ENCODE data around the gene MSMB. TPM values are rescaled to one million over a fixed set of nuclear protein-coding genes. Genes with fewer than 3 reads are reported as not detected.

The MSMB gene
- polyA plus RNA-seq, 1 donor (not counting 4 experiments of a cell fraction or from before 2014, with no cell fraction given): not detected

DNA sequence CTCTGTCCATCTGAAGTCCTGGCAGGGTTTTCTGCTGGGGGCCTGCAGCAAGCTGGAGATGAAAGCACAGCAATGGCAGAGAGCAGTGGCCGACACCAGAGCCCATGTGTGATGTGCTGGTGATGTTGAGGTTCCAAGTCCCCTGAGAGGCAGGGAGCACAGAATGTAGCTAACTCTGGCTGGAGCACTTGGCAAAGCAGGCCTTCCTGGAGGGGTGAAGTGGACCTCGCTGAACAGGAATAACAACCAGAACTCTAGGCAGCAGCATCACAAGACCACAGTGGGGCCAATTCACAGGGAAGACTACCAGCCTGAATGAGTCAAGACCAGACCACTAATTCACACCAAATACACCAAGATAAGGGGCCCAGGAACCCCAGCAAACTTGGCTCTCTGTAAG is 22.8 kb upstream of the MSMB start:
- DNase-seq (ENCODE audit: low read depth, low spot score): no peak
- dilution Hi-C loops (cut with MboI; ENCODE audit: extremely low pct_ligation_motif_present, low sequenced_read_pairs): no loop called here

DNA sequence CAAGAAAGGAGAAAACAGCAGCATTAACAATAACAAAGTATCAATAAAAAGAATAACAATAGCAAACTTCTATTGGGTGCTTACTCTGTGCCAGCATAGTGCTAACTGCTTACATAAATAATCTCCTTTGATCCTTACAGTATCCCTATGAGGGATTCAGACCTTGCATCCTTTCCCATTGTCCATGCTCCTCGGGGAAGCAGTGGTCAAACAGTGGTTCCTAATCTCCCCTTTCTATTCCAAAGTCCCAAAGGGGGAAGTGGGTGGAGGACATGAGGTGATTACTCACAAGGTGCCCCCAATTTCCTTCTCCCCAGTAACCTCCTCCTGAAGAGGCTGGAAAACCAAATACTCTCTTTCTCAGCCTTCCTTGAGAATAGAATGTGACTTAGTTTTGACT is 22.0 kb upstream of the MSMB start:
- Histone ChIP-seq H3K27me3 (ENCODE audit: control insufficient read depth, extremely low read depth, insufficient read depth, low read length) (no peaks in the 10 kb centered on the region), H4K20me1 (ENCODE audit: control insufficient read depth, extremely low read depth, insufficient read depth, low read length) (no peaks in the 10 kb centered on the region), H2AFZ (ENCODE audit: control insufficient read depth, low read length) (no peak overlapping the region), H3K36me3 (ENCODE audit: control insufficient read depth in 2 of 2, extremely low read depth in 1 of 2, insufficient read depth in 2 of 2, low read length in 2 of 2) (no peaks in the 10 kb centered on the region), H3K9ac (ENCODE audit: control insufficient read depth, extremely low read depth, insufficient read depth, low read length) (no peak overlapping the region), H3K4me3 (ENCODE audit: control insufficient read depth in 2 of 3, extremely low read depth in 1 of 3, insufficient read depth in 2 of 3, low read depth in 1 of 3, low read length in 3 of 3) (no peak overlapping the region), H3K79me2 (ENCODE audit: control insufficient read depth, insufficient read depth, low read length) (no peaks in the 10 kb centered on the region), H3K27ac (ENCODE audit: control insufficient read depth, insufficient read depth, low read length) (no peak overlapping the region), H3K4me1 (ENCODE audit: control insufficient read depth, extremely low read depth, insufficient read depth, low read length) (no peaks in the 10 kb centered on the region), H3K9me1 (ENCODE audit: control insufficient read depth, extremely low read depth, insufficient read depth, low read length) (no peaks in the 10 kb centered on the region), H3K4me2 (ENCODE audit: control insufficient read depth, extremely low read depth, insufficient read depth, low read depth, low read length) (no peak overlapping the region), H3K9me3 (ENCODE audit: control insufficient read depth, low read depth, low read length) (no peaks in the 10 kb centered on the region)
- TF ChIP-seq EZH2 (IDR thresholded peaks at IDR 0.05; ENCODE audit: low read length): no peak
- TF ChIP-seq, protein P1, sequence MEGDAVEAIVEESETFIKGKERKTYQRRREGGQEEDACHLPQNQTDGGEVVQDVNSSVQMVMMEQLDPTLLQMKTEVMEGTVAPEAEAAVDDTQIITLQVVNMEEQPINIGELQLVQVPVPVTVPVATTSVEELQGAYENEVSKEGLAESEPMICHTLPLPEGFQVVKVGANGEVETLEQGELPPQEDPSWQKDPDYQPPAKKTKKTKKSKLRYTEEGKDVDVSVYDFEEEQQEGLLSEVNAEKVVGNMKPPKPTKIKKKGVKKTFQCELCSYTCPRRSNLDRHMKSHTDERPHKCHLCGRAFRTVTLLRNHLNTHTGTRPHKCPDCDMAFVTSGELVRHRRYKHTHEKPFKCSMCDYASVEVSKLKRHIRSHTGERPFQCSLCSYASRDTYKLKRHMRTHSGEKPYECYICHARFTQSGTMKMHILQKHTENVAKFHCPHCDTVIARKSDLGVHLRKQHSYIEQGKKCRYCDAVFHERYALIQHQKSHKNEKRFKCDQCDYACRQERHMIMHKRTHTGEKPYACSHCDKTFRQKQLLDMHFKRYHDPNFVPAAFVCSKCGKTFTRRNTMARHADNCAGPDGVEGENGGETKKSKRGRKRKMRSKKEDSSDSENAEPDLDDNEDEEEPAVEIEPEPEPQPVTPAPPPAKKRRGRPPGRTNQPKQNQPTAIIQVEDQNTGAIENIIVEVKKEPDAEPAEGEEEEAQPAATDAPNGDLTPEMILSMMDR (optimal IDR thresholded peaks at IDR 0.05 in 1 of 3, IDR thresholded peaks at IDR 0.05 in 1 of 3, conservative IDR thresholded peaks at IDR 0.05 in 1 of 3; ENCODE audit: extremely low read depth in 1 of 3, insufficient read depth in 2 of 3, low read length in 3 of 3): no peak
- dilution Hi-C loops (cut with MboI; ENCODE audit: extremely low pct_ligation_motif_present, low sequenced_read_pairs): no loop called here
- FAIRE-seq (no peak), DNase-seq (ENCODE audit: low read depth, low spot score) (no peak)

More for the DNA sequence above, 22.8 kb upstream of the MSMB start:
- H3K4me3 ChIP-seq (ENCODE audit: control insufficient read depth in 2 of 3, extremely low read depth in 1 of 3, insufficient read depth in 2 of 3, low read depth in 1 of 3, low read length in 3 of 3): no peak overlapping the region
- no peaks in the 10 kb centered on the region for H3K4me1 ChIP-seq (ENCODE audit: control insufficient read depth, extremely low read depth, insufficient read depth, low read length)
- H3K4me2 ChIP-seq (ENCODE audit: control insufficient read depth, extremely low read depth, insufficient read depth, low read depth, low read length): no peak overlapping the region
- no peak overlapping the region for H3K27ac ChIP-seq (ENCODE audit: control insufficient read depth, insufficient read depth, low read length)
- H3K9me1 ChIP-seq (ENCODE audit: control insufficient read depth, extremely low read depth, insufficient read depth, low read length): no peaks in the 10 kb centered on the region
- no peaks in the 10 kb centered on the region for H3K27me3 ChIP-seq (ENCODE audit: control insufficient read depth, extremely low read depth, insufficient read depth, low read length)
- H3K36me3 ChIP-seq (ENCODE audit: control insufficient read depth in 2 of 2, extremely low read depth in 1 of 2, insufficient read depth in 2 of 2, low read length in 2 of 2): no peaks in the 10 kb centered on the region
- H3K9ac ChIP-seq (ENCODE audit: control insufficient read depth, extremely low read depth, insufficient read depth, low read length): no peak overlapping the region
- no peaks in the 10 kb centered on the region for H3K79me2 ChIP-seq (ENCODE audit: control insufficient read depth, insufficient read depth, low read length)
- TF ChIP-seq, protein P1 (optimal IDR thresholded peaks at IDR 0.05 in 1 of 3, IDR thresholded peaks at IDR 0.05 in 1 of 3, conservative IDR thresholded peaks at IDR 0.05 in 1 of 3; ENCODE audit: extremely low read depth in 1 of 3, insufficient read depth in 2 of 3, low read length in 3 of 3): no peak
- no peak for TF ChIP-seq EZH2 (IDR thresholded peaks at IDR 0.05; ENCODE audit: low read length)
- no peak overlapping the region for H2AFZ ChIP-seq (ENCODE audit: control insufficient read depth, low read length)
- H4K20me1 ChIP-seq (ENCODE audit: control insufficient read depth, extremely low read depth, insufficient read depth, low read length): no peaks in the 10 kb centered on the region
- no peaks in the 10 kb centered on the region for H3K9me3 ChIP-seq (ENCODE audit: control insufficient read depth, low read depth, low read length)
- no peak for FAIRE-seq
